Coronary artery (tissue), 2 donors: ENCODE data around the gene POLA2.

Experiments
- DNase-seq: peaks from one replicate; pipeline ENCODE4 v3.0.0-alpha.2; 2017; ENCODE audit warnings: low spot score
- H3K27ac ChIP-seq, 2 donors: fragments of 200-600 bp; sonication (generic); one replicate each; pipeline ENCODE4 v1.5.1; 2016 to 2019
- H3K4me3 ChIP-seq: fragments of 200-600 bp; sonication (generic); 2 replicates; pipeline ENCODE4 v1.5.1; 2016; ENCODE audit warnings: mild to moderate bottlenecking, moderate library complexity
- CTCF ChIP-seq: fragments of 200-600 bp; sonication (generic); IDR thresholded peaks from one replicate; pipeline ENCODE4 v1.5.1; 2019; ENCODE audit warnings: antibody characterized with exemption

Gene POLA2

GRCh38 chr11:65217441-65218423 lies 44.0 kb upstream of the POLA2 start:
- TF ChIP-seq CTCF = no peak
- Histone ChIP-seq H3K27ac (no peak overlapping the region), H3K4me3 (no peak overlapping the region)
- DNase-seq = no peak

GRCh38 chr11:65218446-65218845 lies 43.3 kb upstream of the POLA2 start:
- no peak overlapping the region for H3K27ac ChIP-seq
- no peak for TF ChIP-seq CTCF
- H3K4me3 ChIP-seq = no peak overlapping the region
- DNase-seq = no peak

GRCh38 chr11:65219930-65220213 lies 41.9 kb upstream of the POLA2 start:
- H3K27ac ChIP-seq = no peak overlapping the region
- no peak for TF ChIP-seq CTCF
- no peak overlapping the region for H3K4me3 ChIP-seq
- DNase-seq = no peak

- no peak overlapping the region for H3K27ac ChIP-seq
- DNase-seq = no peak
- TF ChIP-seq CTCF = no peak
- H3K4me3 ChIP-seq = no peak overlapping the region
Measured at GRCh38 chr11:65221026-65221425, 40.7 kb upstream of the POLA2 start.

- DNase-seq = no peak
- H3K27ac ChIP-seq = no peak overlapping the region
- TF ChIP-seq CTCF = no peak
Measured at GRCh38 chr11:65223011-65223410, 38.8 kb upstream of the POLA2 start.

GRCh38 chr11:65224930-65225278 lies 36.9 kb upstream of the POLA2 start:
- Histone ChIP-seq H3K4me3 (peak overlapping the region; percentile 72), H3K27ac (peak overlapping the region in 1 of 2 donors; percentile 61)
- DNase-seq = no peak
- no peak for TF ChIP-seq CTCF

More at GRCh38 chr11:65223011-65223410, 38.8 kb upstream of the POLA2 start:
- H3K4me3 ChIP-seq = no peak overlapping the region
